ENCODE measurements around the gene ANXA11.
"Not testable (repeated sequence)": the region's sequence is repeated elsewhere in the genome, so short reads cannot be mapped to it uniquely, and the experiment has no call there.

The ANXA11 gene

GRCh38 chr10:80164596-80164995 lies 40.7 kb downstream of the ANXA11 start:
- DNase-seq, result no peak

- DNase-seq, result peak; percentile 85
Observed at GRCh38 chr10:80163741-80164341, 41.5 kb downstream of the ANXA11 start.

- DNase-seq, result peak; percentile 52
Observed at GRCh38 chr10:80161321-80162083, 43.8 kb downstream of the ANXA11 start.

GRCh38 chr10:80160361-80161320 lies 44.7 kb downstream of the ANXA11 start:
- no peak for DNase-seq

- DNase-seq, result no peak
Observed at GRCh38 chr10:80159166-80159873, 46.0 kb downstream of the ANXA11 start.

GRCh38 chr10:80158598-80159127 lies 46.7 kb downstream of the ANXA11 start:
- peak; percentile 88 for DNase-seq

- DNase-seq, result no peak
Observed at GRCh38 chr10:80158126-80158525, 47.2 kb downstream of the ANXA11 start.

- no peak for DNase-seq
Observed at GRCh38 chr10:80157561-80157960, 47.8 kb downstream of the ANXA11 start.

- no peak for DNase-seq
Observed at GRCh38 chr10:80156216-80156615, 49.1 kb downstream of the ANXA11 start.

GRCh38 chr10:80155696-80156215 lies 49.6 kb downstream of the ANXA11 start:
- no peak for DNase-seq

- no peak for DNase-seq
Observed at GRCh38 chr10:80154978-80155695, 50.2 kb downstream of the ANXA11 start.

- no peak for DNase-seq
Observed at GRCh38 chr10:80154626-80154977, 50.7 kb downstream of the ANXA11 start.

GRCh38 chr10:80153460-80153859 lies 51.9 kb downstream of the ANXA11 start:
- no peak for DNase-seq

- DNase-seq, result no peak
Observed at GRCh38 chr10:80152820-80153219, 52.5 kb downstream of the ANXA11 start.

GRCh38 chr10:80150172-80150571 lies 55.2 kb downstream of the ANXA11 start:
- DNase-seq, result no peak

- no peak for DNase-seq
Observed at GRCh38 chr10:80149123-80149522, 56.2 kb downstream of the ANXA11 start.

- no peak for DNase-seq
Observed at GRCh38 chr10:80148166-80148805, 57.1 kb downstream of the ANXA11 start.

- no peak for DNase-seq
Observed at GRCh38 chr10:80146918-80147317, 58.4 kb downstream of the ANXA11 start.

- DNase-seq, result not testable (repeated sequence)
Observed at GRCh38 chr10:80145406-80146308, 59.7 kb downstream of the ANXA11 start.

GRCh38 chr10:80144696-80145131 lies 60.6 kb downstream of the ANXA11 start:
- no peak for DNase-seq
